OCI-LY7 (cell line): Measurements from ENCODE around the gene OR10C1.

ENCODE experiments used
- CTCF ChIP-seq: fragments of 200-600 bp; sonication (generic); conservative IDR thresholded peaks from 2 replicates; pipeline ENCODE4 v1.5.1; 2014; ENCODE audit warnings: mild to moderate bottlenecking, antibody characterized with exemption, low read length, moderate library complexity, mixed read lengths
- EZH2phosphoT487 ChIP-seq: fragments of 200-600 bp; sonication (generic); IDR thresholded peaks from 2 replicates; pipeline ENCODE4 v1.6.1; 2018; ENCODE audit warnings: low read depth, borderline replicate concordance, mild to moderate bottlenecking, mixed run types, antibody characterized with exemption, low read length, moderate library complexity, mixed read lengths

DNA sequence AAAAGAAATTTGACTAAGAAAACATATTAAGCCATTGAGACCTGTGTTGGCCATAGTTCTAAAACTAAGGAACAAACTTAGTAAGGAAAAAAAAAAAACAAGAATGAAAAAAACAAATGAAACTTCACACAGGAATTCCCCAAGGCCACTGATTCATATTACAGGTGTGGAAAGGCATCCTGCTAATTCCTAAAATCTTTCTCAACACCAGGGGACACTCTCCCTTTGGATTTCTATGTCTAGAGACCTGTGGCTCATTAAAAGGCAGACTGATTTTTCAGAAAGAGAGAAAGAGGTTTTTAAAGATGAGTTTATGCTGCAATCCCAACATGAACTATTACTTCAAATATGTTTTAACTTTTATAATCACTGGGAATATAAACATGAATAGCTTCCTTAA is 24.5 kb upstream of the OR10C1 start, which contains the start of gene OR12D1:
- TF ChIP-seq CTCF = no peak
- TF ChIP-seq EZH2phosphoT487 = no peak
